Left ventricle myocardium inferior (tissue), 1 donor: ENCODE results near the gene PPFIBP2. TPM values are rescaled to one million over a fixed set of nuclear protein-coding genes. Genes with fewer than 3 reads are reported as not detected.

Experiments
- DNase-seq: peaks from one replicate; pipeline ENCODE4 v3.0.0-alpha.2; 2020
- H3K27ac ChIP-seq: fragments of 200-600 bp; replicated peaks from 2 replicates; pipeline ENCODE4 v1.8.0; 2021
- H3K27me3 ChIP-seq: fragments of 200-600 bp; 2 replicates; pipeline ENCODE4 v1.8.0; 2021; ENCODE audit warnings: low read depth
- H3K36me3 ChIP-seq: fragments of 200-600 bp; 2 replicates; pipeline ENCODE4 v1.8.0; 2021
- H3K4me1 ChIP-seq: fragments of 200-600 bp; 2 replicates; pipeline ENCODE4 v1.8.0; 2021
- H3K4me3 ChIP-seq: fragments of 200-600 bp; 2 replicates; pipeline ENCODE4 v1.8.0; 2021; ENCODE audit warnings: mild to moderate bottlenecking, moderate library complexity
- H3K9me3 ChIP-seq: fragments of 200-600 bp; replicated peaks from 2 replicates; pipeline ENCODE4 v1.8.0; 2021
- intact Hi-C: fragments of 100-400 bp; cut with micrococcal nuclease; formaldehyde crosslinking; loops from one replicate; pipeline ENCODE4 v1.11.0; 2022
- total RNA-seq: library from RNA; stranded (reverse); fragmentation: NEBNext Ultra II Directional; extraction: Animal tissue kit (Norgen Biotek cat#: 25700); gene quantifications from one replicate; pipeline ENCODE4 v1.2.1, GENCODE V29; 2021
- TF ChIP-seq, protein P1 (sequence below): fragments of 200-600 bp; IDR thresholded peaks from 2 replicates; pipeline ENCODE4 v1.8.0; 2021; ENCODE audit warnings: antibody characterized with exemption, mild to moderate bottlenecking, borderline replicate concordance
- donor health status: DM: no; HTN: yes; CAD: no; lungs with severe emphysema.

The PPFIBP2 gene
- total RNA-seq, 1 donor from 2014 or later: 19.2 TPM

DNA sequence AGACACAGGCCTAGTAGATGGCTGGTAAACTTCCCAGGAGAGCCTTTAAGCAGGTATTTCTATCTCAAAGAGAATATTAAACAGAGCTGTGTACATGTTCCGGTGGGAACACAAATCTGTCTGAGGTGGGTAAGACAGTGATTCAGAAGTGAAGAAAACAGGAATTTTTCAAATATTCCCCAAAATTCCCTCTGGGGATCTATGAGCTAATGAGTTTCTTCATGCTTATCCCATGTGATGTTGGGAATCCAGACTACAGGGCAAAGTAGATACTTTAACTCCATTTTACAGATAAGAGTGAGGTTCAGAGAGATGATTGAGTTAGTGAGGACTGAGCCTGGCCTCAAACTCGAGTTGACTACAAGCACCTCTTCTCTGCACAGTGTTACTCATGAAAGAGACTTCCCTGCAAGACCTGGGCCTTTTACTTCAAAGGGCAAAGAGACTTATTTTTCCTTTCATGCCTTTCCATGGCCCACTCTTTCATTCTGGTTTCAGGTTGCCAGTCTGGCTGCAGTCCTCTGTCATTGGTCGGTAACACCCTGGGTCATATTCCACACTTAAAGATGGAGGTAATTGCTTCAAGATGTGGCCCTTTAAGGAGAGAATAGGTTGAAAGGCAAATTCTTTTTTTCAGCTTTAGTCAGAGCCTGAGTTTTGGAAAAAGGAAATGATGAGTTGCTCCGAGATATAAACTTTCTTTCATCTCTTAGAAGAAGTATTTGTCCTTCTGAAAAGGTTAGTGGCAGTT is 89.4 kb downstream of the PPFIBP2 start:
- Histone ChIP-seq H3K4me3 (no peak overlapping the region), H3K36me3 (peaks cover 5% of the 10 kb centered on the region), H3K4me1 (peaks cover 13% of the 10 kb centered on the region), H3K27ac (no peak overlapping the region), H3K27me3 (no peaks in the 10 kb centered on the region), H3K9me3 (no peaks in the 10 kb centered on the region)
- intact Hi-C loops: no loop called here
- TF ChIP-seq, protein P1, sequence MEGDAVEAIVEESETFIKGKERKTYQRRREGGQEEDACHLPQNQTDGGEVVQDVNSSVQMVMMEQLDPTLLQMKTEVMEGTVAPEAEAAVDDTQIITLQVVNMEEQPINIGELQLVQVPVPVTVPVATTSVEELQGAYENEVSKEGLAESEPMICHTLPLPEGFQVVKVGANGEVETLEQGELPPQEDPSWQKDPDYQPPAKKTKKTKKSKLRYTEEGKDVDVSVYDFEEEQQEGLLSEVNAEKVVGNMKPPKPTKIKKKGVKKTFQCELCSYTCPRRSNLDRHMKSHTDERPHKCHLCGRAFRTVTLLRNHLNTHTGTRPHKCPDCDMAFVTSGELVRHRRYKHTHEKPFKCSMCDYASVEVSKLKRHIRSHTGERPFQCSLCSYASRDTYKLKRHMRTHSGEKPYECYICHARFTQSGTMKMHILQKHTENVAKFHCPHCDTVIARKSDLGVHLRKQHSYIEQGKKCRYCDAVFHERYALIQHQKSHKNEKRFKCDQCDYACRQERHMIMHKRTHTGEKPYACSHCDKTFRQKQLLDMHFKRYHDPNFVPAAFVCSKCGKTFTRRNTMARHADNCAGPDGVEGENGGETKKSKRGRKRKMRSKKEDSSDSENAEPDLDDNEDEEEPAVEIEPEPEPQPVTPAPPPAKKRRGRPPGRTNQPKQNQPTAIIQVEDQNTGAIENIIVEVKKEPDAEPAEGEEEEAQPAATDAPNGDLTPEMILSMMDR: no peak
- no peak for DNase-seq

DNA sequence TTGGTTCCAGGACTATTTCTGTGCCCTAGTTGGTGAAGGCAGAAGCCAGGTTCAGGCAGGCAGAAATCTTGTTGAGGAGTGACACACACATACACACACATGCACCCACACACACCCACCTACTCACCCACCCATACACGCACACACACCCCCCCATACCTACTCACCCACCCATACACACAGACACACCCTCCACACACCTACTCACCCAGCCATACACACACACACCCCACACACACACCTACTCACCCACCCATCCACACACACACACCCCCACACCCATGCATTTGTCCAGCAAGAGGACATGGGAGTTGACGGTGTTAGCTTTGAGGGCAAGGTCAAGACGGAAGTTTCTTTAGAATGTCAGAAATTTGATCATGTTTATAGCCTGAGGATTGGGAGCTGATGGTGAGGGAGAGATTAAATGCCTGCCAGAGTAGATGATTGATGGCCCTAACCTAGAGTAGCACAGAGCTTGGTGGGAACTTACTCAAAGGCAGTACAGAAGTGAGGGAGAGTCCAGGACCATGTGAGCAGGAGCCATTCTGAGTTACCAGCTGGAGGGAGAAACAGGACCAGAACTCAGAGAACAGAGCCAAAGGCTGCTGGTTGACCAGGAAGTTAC is 90.6 kb downstream of the PPFIBP2 start:
- DNase-seq: no peak
- no peaks in the 10 kb centered on the region for H3K9me3 ChIP-seq
- peaks cover 13% of the 10 kb centered on the region for H3K4me1 ChIP-seq
- H3K27ac ChIP-seq: no peak overlapping the region
- H3K4me3 ChIP-seq: no peak overlapping the region
- peaks cover 5% of the 10 kb centered on the region for H3K36me3 ChIP-seq
- intact Hi-C loops: no loop called here
- TF ChIP-seq, protein P1: no peak
- H3K27me3 ChIP-seq: no peaks in the 10 kb centered on the region

DNA sequence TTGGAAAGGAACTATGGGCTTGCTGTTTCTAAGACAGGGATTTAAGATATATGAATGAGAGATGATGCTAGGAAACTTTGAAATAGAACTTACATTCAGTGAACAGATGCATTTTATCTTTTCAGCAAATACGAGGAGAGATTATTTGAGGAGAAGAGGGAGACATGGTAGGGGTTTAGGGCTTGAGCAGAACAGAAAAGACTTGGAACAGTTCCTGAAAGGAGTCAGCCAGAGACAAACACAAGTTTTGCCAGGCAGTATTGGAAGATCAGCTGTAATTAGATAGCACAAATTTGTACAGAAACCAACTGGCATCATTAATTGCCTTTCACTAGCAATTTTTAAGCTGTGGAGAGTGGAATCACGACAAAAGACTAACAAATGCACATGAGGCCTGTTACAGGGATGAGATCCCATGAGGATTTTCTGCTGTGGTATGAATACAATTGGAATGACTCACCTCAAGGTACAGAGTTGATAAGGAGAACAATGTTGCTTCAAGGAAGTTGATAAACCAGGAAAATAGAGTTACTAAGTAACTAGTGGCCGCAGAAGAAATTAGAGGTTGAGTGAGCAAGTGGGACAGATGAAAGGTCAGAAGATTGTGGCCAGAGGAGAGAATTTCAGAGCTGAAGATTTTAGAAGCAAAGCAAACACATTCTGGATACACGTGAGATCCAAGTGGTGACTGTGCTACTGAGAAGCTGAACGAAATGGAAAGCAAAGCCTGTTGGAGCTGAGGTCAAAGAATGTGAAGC is 91.6 kb downstream of the PPFIBP2 start:
- intact Hi-C loops: no loop called here
- no peak for DNase-seq
- Histone ChIP-seq H3K4me3 (no peak overlapping the region), H3K36me3 (peaks cover 7% of the 10 kb centered on the region), H3K27ac (no peak overlapping the region), H3K27me3 (no peaks in the 10 kb centered on the region), H3K4me1 (peaks cover 13% of the 10 kb centered on the region), H3K9me3 (no peaks in the 10 kb centered on the region)
- TF ChIP-seq, protein P1: no peak

DNA sequence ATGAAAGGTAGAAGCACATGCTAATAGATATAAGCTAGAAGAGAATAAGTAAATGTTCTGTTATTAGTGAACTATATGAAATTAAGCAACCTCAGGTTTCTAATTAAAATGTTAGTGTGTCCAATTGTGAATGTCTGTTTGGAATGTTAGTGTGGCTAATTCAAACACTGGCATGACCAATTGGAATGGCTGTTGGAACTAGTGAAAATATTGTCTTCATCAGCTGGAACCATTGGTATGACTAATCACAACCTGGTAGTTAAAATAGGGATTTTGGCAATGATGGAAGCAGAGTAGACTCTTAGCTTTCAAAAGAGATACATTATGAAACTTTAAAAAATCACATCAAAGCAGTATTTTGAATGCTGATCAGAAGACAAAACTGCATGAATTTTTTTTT is 92.7 kb downstream of the PPFIBP2 start:
- H3K4me1 ChIP-seq: peaks cover 13% of the 10 kb centered on the region
- no peaks in the 10 kb centered on the region for H3K9me3 ChIP-seq
- H3K36me3 ChIP-seq: peaks cover 17% of the 10 kb centered on the region
- H3K27me3 ChIP-seq: no peaks in the 10 kb centered on the region
- intact Hi-C loops: no loop called here
- H3K4me3 ChIP-seq: no peak overlapping the region
- H3K27ac ChIP-seq: no peak overlapping the region
- TF ChIP-seq, protein P1: no peak
- no peak for DNase-seq

DNA sequence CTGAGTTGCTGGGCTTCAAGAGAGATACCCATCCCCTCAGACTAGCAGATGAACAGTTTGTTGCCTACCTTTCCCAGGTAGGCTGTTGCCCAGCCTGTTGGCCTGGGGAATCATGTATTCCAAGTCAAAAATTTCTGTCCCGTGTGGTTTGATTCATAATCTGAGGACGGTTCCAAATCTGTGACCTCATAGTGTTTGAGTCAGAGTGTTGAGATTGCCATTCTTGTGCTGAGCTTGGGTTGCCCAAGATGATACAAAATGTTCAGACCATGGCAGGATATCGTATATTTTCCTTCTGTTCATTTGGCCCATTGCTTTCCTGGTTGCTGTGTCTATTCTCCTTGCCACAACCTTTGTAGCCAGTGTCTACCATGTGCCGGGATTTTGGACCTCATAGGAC is 95.2 kb downstream of the PPFIBP2 start:
- no peaks in the 10 kb centered on the region for H3K9me3 ChIP-seq
- no peak overlapping the region for H3K4me3 ChIP-seq
- H3K4me1 ChIP-seq: peaks cover 32% of the 10 kb centered on the region
- H3K36me3 ChIP-seq: peaks cover 23% of the 10 kb centered on the region
- no peaks in the 10 kb centered on the region for H3K27me3 ChIP-seq
- no peak for DNase-seq
- no peak overlapping the region for H3K27ac ChIP-seq
- intact Hi-C loops: no loop called here
- TF ChIP-seq, protein P1: no peak
